Aorta (tissue), 5 donors: Measurements from ENCODE around the gene RETREG1. TPM values are rescaled to one million over a fixed set of nuclear protein-coding genes. Genes with fewer than 3 reads are reported as not detected.

Experiments
- ATAC-seq: fragments of 200-7000 bp; cut with Tn5 transposase; one replicate; pipeline ENCODE4 v1.9.1; 2022; ENCODE audit warnings: moderate library complexity; ENCODE audit not compliant: low FRiP score
- DNase-seq, 2 donors: peaks; one replicate each; pipeline ENCODE4 v3.0.0-alpha.2; 2020
- H3K27ac ChIP-seq, 2 donors: one replicate each; pipeline ENCODE4 v1.5.1; 2013; ENCODE audit warnings: low read length in 2 of 2, mild to moderate bottlenecking in 2 of 2, moderate library complexity in 2 of 2, control low read depth in 1 of 2, inconsistent platforms in 1 of 2, low read depth in 1 of 2
- H3K27me3 ChIP-seq, 2 donors: one replicate each; pipeline ENCODE4 v1.6.1; 2013; ENCODE audit warnings: control low read depth in 1 of 2, low read length in 1 of 2, mild to moderate bottlenecking in 1 of 2, moderate library complexity in 1 of 2; ENCODE audit not compliant: insufficient read depth in 2 of 2, control insufficient read depth in 1 of 2
- H3K36me3 ChIP-seq, 2 donors: one replicate each; pipeline ENCODE4 v1.6.1; 2013; ENCODE audit warnings: control low read depth in 1 of 2, low read length in 1 of 2, mild to moderate bottlenecking in 1 of 2; ENCODE audit not compliant: insufficient read depth in 2 of 2, control insufficient read depth in 1 of 2
- H3K4me1 ChIP-seq, 2 donors: one replicate each; pipeline ENCODE4 v1.6.1; 2013; ENCODE audit warnings: low read length in 2 of 2, control low read depth in 1 of 2, mild to moderate bottlenecking in 1 of 2, moderate library complexity in 1 of 2; ENCODE audit not compliant: insufficient read depth in 2 of 2, control insufficient read depth in 1 of 2
- H3K4me3 ChIP-seq, 2 donors: one replicate each; pipeline ENCODE4 v1.5.1; 2013; ENCODE audit warnings: low read length in 2 of 2, control low read depth in 1 of 2, mild to moderate bottlenecking in 1 of 2
- H3K9me3 ChIP-seq: one replicate; pipeline ENCODE4 v1.6.1; 2013; ENCODE audit warnings: mild to moderate bottlenecking, low read length; ENCODE audit not compliant: control insufficient read depth
- WGBS, 2 donors: extraction: QIAGEN DNeasy Blood & Tissue Kit; methylation state at CpG; one replicate each; pipeline ENCODE4 v1.1.7; 2013; 5-methylcytosine and 5-hydroxymethylcytosine counted together
- intact Hi-C, 2 donors: fragments of 100-400 bp; cut with DNase I; formaldehyde crosslinking; loops; one replicate each; pipeline versions ENCODE4 v1.14.2 to v1.15.0; 2022
- polyA plus RNA-seq, 2 donors: library from polyadenylated mRNA; stranded (reverse); fragments of 200-250 nt; gene quantifications; one replicate each; pipeline ENCODE4 v1.2.3, GENCODE V29; 2013
- total RNA-seq, 2 donors: library from RNA; stranded (reverse); fragmentation: NEBNext Ultra II Directional; extraction: Animal tissue kit (Norgen Biotek cat#: 25700); gene quantifications; one replicate each; pipeline ENCODE4 v1.2.1, GENCODE V29; 2021
- donor health status: healthy with polysubstance abuse.
- donor health status: Bipolar disorder and iron deficiency.
- donor health status: DM: no; HTN: no; CAD: no.
- donor health status: DM: no; HTN: no; CAD: no.
- donor health status: DM: yes; HTN: yes; CAD: no.

RETREG1 gene
- total and polyA plus RNA-seq, 4 donors, result 0.56 to 9.7 (median 4.1) TPM

DNA sequence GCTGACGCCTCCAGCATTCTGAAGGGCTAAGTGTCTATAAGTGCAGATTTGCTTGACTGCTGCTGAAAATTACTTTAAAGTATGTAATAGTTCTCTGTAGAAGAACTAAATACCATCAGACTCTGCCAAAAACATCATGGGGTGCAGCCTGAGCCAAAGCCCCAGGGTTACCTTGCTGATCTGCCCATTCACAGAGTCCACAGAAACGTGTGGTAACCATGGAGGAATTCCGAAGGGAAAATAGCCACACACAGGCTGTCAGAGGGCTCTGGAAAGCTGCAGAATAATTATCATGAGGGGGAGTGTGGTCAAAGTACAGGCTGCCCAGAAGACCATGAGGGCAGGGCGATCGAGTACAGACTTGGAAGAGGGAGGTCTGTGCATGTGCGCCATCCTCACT, 36.4 kb downstream of the RETREG1 start:
- Histone ChIP-seq H3K36me3 (no peaks in the 10 kb centered on the region), H3K27ac (no peak overlapping the region), H3K9me3 (no peaks in the 10 kb centered on the region), H3K4me1 (peaks cover 0 to 2% of the 10 kb centered on the region in 2 donors), H3K4me3 (no peak overlapping the region), H3K27me3 (no peaks in the 10 kb centered on the region)
- DNase-seq (no peak), ATAC-seq (no peak)
- 51 to 61% methylated on average over 6 of the region's 6 CpGs for WGBS, 2 donors
- intact Hi-C loops, result no loop called here

GRCh38 chr5:16579142-16579847, 37.5 kb downstream of the RETREG1 start:
- ATAC-seq (no peak), DNase-seq (no peak)
- Histone ChIP-seq H3K36me3 (no peaks in the 10 kb centered on the region), H3K27me3 (no peaks in the 10 kb centered on the region), H3K4me3 (no peak overlapping the region), H3K9me3 (no peaks in the 10 kb centered on the region), H3K4me1 (peaks cover 2 to 3% of the 10 kb centered on the region in 2 donors), H3K27ac (no peak overlapping the region)
- intact Hi-C loops, result no loop called here
- 65 to 66% methylated on average over 6 of the region's 6 CpGs for WGBS, 2 donors

- ATAC-seq (no peak), DNase-seq (no peak)
- Histone ChIP-seq H3K27ac (no peak overlapping the region), H3K36me3 (no peaks in the 10 kb centered on the region), H3K4me3 (no peak overlapping the region), H3K27me3 (no peaks in the 10 kb centered on the region), H3K9me3 (no peaks in the 10 kb centered on the region), H3K4me1 (peaks cover 2 to 4% of the 10 kb centered on the region in 2 donors)
- intact Hi-C loops, result no loop called here
- WGBS, 2 donors, result 82 to 83% methylated on average over 4 of the region's 4 CpGs
Measured at GRCh38 chr5:16578474-16578883, 38.3 kb downstream of the RETREG1 start.

DNA sequence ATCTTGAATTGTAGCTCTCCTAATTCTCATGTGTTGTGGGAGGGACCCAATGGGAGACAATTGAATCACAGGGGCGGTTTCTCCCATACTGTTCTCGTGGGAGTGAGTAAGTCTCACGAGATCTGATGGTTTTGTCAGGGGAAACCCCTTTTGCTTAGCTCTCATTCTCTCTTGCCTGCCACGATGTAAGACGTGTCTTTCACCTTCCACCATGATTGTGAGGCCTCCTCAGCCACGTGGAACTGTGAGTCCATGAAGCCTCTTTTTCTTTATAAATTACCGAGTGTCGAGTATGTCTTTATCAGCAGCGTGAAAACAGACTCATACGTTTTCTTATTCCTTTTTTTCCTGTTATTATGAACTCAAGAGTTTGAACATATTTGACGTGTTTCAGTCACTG, 39.1 kb downstream of the RETREG1 start:
- Histone ChIP-seq H3K27ac (no peak overlapping the region), H3K4me3 (no peak overlapping the region), H3K36me3 (no peaks in the 10 kb centered on the region), H3K9me3 (no peaks in the 10 kb centered on the region), H3K27me3 (no peaks in the 10 kb centered on the region), H3K4me1 (peaks cover 2 to 4% of the 10 kb centered on the region in 2 donors)
- 77 to 91% methylated on average over 11 of the region's 11 CpGs for WGBS, 2 donors
- intact Hi-C loops, result no loop called here
- no peak for DNase-seq
- ATAC-seq, result no peak

DNA sequence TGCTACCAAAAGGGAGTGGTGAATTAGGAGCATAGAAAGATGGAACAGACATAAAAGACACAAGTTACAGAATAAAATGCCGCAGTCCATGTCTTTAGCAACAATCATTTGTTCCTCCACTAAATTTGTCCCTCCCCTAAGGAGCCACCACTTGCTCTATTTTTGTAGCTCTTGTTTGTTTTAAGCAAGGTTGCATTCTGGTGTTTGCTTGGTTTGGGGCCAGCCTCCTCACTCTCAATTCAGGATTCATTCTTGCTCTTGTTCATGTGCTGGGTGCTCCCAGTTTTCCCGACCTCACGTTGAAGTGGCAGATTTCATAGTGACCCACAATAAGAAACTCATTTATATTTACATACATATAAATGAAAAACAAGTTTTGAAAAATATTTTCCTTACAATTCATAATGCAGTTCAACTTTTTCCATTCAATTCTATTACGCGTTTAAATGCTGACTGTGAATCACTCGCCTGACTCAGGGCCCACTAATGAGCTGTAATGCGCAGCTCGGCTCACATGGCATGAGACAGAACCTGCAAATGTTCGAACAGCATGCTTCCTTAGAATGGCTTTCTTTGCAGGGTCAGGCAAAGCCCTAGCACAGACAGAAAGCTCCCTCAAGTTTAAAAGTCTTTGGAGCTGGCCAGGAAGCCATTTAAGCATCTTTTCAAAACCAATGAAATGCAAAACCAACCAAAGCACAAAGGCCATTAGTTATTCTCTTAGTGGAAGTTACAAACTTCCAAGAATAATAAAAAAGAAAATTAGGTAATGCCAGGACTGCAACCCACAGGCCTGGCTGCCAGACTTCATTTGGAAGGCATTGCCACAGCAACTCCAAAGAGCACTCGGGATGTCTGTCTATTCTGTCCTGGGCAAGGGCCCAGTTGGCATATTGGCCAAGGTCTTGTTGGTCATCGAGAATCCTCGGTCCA, 41.7 kb downstream of the RETREG1 start:
- ATAC-seq (no peak), DNase-seq (peak in 1 of 2 donors; percentile 55)
- 21 to 27% methylated on average over 12 of the region's 12 CpGs for WGBS, 2 donors
- intact Hi-C loops, result no loop called here
- Histone ChIP-seq H3K36me3 (no peaks in the 10 kb centered on the region), H3K9me3 (no peaks in the 10 kb centered on the region), H3K27me3 (no peaks in the 10 kb centered on the region), H3K4me3 (no peak overlapping the region), H3K4me1 (peaks cover 2 to 4% of the 10 kb centered on the region in 2 donors), H3K27ac (no peak overlapping the region)

DNA sequence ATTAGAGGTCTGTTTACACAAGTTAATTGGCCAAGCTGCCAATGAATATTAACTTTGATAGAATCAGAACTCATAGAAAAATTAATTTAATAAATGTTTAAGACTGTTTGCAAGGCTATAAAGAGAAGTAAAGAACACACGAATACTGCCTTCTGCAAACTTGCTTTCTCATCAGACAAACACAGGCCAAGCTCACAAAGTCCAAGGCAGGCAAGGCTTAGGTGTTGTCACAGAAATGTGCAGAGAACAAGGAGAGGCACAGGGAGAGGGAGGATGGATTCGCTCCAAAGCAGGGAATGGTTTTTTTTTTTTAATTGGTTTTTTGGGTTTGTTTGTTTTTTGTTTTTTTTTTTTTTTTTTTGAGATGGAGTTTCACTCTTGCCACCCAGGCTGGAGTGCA, 43.4 kb downstream of the RETREG1 start:
- intact Hi-C loops, result no loop called here
- H3K36me3 ChIP-seq, result no peaks in the 10 kb centered on the region
- H3K4me1 ChIP-seq, result peaks cover 2 to 4% of the 10 kb centered on the region in 2 donors
- H3K9me3 ChIP-seq, result no peaks in the 10 kb centered on the region
- no peak overlapping the region for H3K27ac ChIP-seq
- no peaks in the 10 kb centered on the region for H3K27me3 ChIP-seq
- 90 to 94% methylated on average over 2 of the region's 2 CpGs for WGBS, 2 donors
- no peak overlapping the region for H3K4me3 ChIP-seq
- DNase-seq, result no peak
- ATAC-seq, result no peak

- H3K4me3 ChIP-seq, result no peak overlapping the region
- intact Hi-C loops, result no loop called here
- 95% methylated on average over 19 of the region's 19 CpGs for WGBS, 2 donors
- no peaks in the 10 kb centered on the region for H3K27me3 ChIP-seq
- no peaks in the 10 kb centered on the region for H3K36me3 ChIP-seq
- no peak for ATAC-seq
- no peak for DNase-seq
- no peak overlapping the region for H3K27ac ChIP-seq
- peaks cover 2 to 4% of the 10 kb centered on the region in 2 donors for H3K4me1 ChIP-seq
- no peaks in the 10 kb centered on the region for H3K9me3 ChIP-seq
Measured at GRCh38 chr5:16572289-16573015, 44.3 kb downstream of the RETREG1 start.

- Histone ChIP-seq H3K27ac (no peak overlapping the region), H3K27me3 (no peaks in the 10 kb centered on the region), H3K4me3 (no peak overlapping the region), H3K4me1 (peaks cover 2 to 4% of the 10 kb centered on the region in 2 donors), H3K9me3 (no peaks in the 10 kb centered on the region), H3K36me3 (no peaks in the 10 kb centered on the region)
- no peak for ATAC-seq
- no peak for DNase-seq
- WGBS, 2 donors, result 76 to 81% methylated on average over 4 of the region's 4 CpGs
- intact Hi-C loops, result no loop called here
Measured at GRCh38 chr5:16571016-16571415, 45.8 kb downstream of the RETREG1 start.
